ENCODE data around the gene OR52M1.
A peak's percentile ranks its signal among the peaks of the same experiment; 100 is the strongest.
"Not testable (repeated sequence)": the region's sequence is repeated elsewhere in the genome, so short reads cannot be mapped to it uniquely, and the experiment has no call there.

OR52M1 gene, protein sequence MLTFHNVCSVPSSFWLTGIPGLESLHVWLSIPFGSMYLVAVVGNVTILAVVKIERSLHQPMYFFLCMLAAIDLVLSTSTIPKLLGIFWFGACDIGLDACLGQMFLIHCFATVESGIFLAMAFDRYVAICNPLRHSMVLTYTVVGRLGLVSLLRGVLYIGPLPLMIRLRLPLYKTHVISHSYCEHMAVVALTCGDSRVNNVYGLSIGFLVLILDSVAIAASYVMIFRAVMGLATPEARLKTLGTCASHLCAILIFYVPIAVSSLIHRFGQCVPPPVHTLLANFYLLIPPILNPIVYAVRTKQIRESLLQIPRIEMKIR

GRCh38 chr11:4544891-4545290, at the start of gene OR52M1:
Gene OR52M1 (plus strand): TSS chr11:4545191. CDS start chr11:4545191, 0 bp downstream.
- no peak for DNase-seq

GRCh38 chr11:4495487-4495886, 49.5 kb upstream of the OR52M1 start:
- no peak for DNase-seq

- DNase-seq = no peak
Measured at GRCh38 chr11:4495986-4496385, 49.0 kb upstream of the OR52M1 start.

DNA sequence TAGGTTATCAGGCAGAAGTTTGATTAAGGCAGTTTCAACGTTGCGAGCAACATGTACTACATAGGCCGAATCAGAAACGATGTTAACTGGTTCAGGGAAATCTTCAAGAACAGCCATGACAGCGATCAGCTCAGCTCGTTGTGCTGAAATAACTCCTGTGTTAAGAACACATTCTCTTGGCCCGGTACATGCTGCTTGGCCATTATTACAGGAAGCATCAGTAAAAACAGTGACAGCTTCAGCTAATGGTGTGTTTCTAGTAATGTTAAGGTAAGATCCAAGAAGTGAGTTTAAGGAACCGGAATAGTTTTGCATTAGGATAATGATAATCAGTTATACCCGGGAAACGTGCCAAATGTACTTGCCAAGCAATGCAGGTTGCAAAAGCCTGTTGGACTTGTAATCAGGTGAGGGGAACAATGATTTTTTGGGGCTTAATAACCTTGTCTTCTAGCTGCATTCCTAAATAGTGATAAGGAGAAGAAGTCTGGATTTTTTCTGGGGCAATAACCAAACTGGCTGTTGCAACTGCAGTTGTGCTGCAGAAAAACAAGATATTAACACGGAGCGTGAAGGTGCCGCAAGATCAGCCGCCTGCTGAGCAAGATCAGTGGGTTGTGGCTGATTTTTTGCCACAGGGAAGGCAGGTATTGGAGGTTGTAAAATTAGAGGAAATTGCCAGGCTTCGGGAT, 48.3 kb upstream of the OR52M1 start:
- no peak for DNase-seq

GRCh38 chr11:4508886-4509285, 36.1 kb upstream of the OR52M1 start:
- no peak for DNase-seq

- DNase-seq = no peak
Measured at GRCh38 chr11:4511282-4512245, 33.4 kb upstream of the OR52M1 start.

DNA sequence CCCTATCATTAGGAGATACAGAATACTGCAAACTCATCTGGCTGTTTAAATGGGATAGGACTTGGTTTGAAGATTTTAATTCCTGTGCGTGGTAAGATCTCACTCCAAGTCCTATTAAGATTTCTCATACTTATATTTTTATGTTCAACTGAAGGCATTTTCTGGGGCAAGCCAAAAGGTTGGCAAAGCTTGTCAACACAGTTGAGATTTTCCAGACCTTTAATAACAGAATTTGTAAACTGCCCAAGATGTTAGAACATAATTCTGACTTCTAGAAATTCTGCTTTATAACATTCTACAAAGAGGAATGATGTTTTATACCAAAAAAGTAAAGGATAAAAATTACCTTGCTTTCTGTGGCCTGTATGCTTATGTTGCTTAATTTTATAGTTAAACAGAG, 30.8 kb upstream of the OR52M1 start:
- no peak for DNase-seq

- no peak for DNase-seq
Measured at GRCh38 chr11:4522339-4522738, 22.7 kb upstream of the OR52M1 start.

GRCh38 chr11:4522752-4523151, 22.2 kb upstream of the OR52M1 start:
- DNase-seq = no peak

GRCh38 chr11:4523666-4524065, 21.3 kb upstream of the OR52M1 start:
- DNase-seq = no peak

DNA sequence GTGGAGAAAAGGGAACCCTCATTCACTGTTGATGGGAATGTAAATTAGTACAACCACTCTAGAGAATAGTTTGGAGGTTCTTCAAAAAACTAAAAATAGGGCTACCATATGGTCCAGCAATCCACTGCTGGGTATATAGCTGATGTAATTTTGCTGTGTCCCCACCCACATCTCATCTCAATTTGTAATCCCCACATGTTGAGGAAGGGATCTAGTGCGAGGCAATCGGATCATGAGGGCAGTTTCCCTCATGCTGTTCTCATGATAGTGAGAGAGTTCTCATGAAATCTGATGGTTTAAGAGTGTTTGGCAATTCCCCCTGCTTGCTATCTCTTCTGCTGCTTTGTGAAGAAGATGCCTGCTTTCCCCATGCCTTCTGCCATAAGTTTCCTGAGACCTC, 17.1 kb upstream of the OR52M1 start:
- DNase-seq = no peak

DNA sequence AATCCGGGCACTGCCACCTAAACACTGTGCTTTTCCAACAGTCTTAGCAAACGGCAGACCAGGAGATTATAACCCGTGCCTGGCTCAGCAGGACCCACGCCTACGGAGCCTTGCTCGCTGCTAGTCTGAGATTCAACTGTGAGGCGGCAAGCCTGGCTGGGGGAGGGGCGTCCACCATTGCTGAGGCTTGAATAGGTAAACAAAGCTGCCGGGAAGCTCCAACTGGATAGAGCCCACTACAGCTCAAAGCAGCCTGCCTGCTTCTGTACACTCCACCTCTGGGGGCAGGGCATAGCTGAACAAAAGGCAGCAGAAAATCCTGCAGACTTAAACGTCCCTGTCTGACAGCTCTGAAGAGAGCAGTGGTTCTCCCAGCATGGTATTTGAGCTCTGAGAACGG, 13.3 kb upstream of the OR52M1 start:
- DNase-seq = not testable (repeated sequence)

GRCh38 chr11:4539603-4540219, 5.3 kb upstream of the OR52M1 start:
- peak; percentile 52 for DNase-seq

DNA sequence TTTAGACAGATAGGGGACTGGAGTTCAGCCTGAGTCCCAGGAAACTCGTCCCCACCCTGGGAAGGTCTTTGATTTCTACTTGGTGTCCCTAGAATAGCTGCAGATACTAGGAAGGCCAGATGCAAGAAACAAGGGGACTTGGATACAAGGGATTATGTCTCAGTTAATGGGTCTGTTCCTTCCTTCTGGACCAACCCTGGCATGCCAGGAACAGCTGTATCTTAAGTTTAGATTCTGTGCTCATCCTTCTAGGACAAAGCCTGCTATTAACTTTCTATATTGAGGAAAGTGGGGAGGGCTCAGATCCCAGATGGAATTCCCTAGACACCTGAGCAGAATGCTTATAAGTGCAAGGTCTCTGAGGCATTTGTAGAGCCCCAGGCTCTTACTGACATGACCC, 3.9 kb upstream of the OR52M1 start:
- no peak for DNase-seq

- no peak for DNase-seq
Measured at GRCh38 chr11:4543561-4543960, 1.4 kb upstream of the OR52M1 start.

GRCh38 chr11:4546878-4547277, 1.9 kb downstream of the OR52M1 start:
- no peak for DNase-seq

- DNase-seq = no peak
Measured at GRCh38 chr11:4547416-4547815, 2.4 kb downstream of the OR52M1 start.

GRCh38 chr11:4551346-4551979, 6.5 kb downstream of the OR52M1 start:
- DNase-seq = no peak

DNA sequence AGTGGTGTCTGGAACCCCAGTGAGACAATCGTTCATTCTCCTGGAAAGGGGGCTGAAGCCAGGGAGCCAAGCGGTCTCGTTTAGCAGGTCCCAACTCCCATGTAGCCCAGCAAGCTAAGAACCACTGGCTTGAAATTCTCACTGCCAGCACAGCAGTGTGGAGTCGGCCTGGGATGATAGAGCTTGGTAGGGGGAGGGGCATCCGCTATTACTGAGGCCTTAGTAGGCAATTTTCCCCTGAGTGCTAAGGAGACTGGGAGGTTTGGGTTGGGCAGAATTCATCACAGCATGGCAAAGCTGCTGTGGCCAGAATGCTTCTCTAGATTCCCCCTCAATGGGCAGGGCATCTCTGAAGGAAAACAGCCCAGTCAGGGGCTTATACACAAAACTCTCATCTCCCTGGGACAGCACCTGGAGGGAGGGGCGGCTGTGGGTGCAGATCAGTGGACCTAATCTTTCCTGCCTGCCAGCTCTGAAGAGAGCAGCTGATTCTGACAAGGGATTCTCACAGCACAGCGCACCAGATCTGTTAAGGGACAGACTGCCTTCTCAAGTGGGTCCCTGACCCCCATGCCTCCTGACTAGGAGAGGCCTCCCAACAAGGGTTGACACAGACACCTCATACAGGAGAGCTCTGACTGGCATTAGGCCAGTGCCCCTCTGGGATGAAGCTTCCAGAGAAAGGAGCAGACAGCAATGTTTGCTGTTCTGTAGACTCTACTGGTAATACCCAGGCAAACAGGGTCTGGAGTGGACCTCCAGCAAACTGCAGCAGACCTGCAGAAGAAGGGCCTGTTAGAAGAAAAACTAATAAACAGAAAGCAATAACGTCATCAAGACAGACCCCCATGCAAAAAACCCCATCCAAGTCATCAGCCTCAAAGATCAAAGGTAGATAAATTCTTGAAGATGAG, 14.8 kb downstream of the OR52M1 start:
- no peak for DNase-seq

DNA sequence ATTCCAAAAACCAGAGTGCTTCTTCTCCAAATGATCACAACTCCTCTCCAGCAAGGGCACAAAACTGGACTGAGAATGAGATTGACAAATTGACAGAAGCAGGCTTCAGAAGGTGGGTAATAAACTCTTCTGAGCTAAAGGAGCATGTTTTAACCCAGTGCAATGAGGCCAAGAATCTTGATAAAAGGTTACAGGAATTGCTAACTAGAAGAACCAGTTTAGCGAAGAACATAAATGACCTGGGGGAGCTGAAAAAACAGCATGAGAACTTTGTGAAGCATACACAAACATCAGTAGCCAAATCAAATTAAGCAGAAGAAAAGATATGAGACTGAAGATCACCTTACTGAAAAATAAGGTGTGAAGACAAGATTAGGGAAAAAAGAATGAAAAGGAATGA, 15.5 kb downstream of the OR52M1 start:
- no peak for DNase-seq

GRCh38 chr11:4565371-4565770, 20.4 kb downstream of the OR52M1 start:
- no peak for DNase-seq
